NCI-H2081 (cell line): ENCODE results near the gene TRMT13.

Experiments used
- DNase-seq, 2 experiments: peaks; one replicate each; lab custom pipeline; 2025; lab: John Stamatoyannopoulos, UW

TRMT13 gene

GRCh38 chr1:100132566-100133477, at the start of gene TRMT13, which contains the start of gene SASS6:
TRMT13 (plus strand) TSS chr1:100133163; CDS start chr1:100133169, 6 bp downstream.
SASS6 (minus strand) TSS chr1:100132930; CDS start chr1:100132814, 116 bp downstream.
- DNase-seq = peak; percentile 89 to 96

- DNase-seq = no peak
Measured at GRCh38 chr1:100087396-100087795, 45.6 kb upstream of the TRMT13 start.

- no peak for DNase-seq
Measured at GRCh38 chr1:100089082-100089481, 43.9 kb upstream of the TRMT13 start.

- no peak for DNase-seq
Measured at GRCh38 chr1:100090471-100090870, 42.5 kb upstream of the TRMT13 start.

GRCh38 chr1:100100202-100100601, 32.8 kb upstream of the TRMT13 start:
- DNase-seq = no peak

GRCh38 chr1:100101564-100101963, 31.4 kb upstream of the TRMT13 start:
- DNase-seq = no peak

- no peak for DNase-seq
Measured at GRCh38 chr1:100107696-100108095, 25.3 kb upstream of the TRMT13 start.

- no peak for DNase-seq
Measured at GRCh38 chr1:100109554-100110066, 23.4 kb upstream of the TRMT13 start.

- DNase-seq = no peak
Measured at GRCh38 chr1:100115524-100115923, 17.4 kb upstream of the TRMT13 start.

GRCh38 chr1:100122177-100122576, 10.8 kb upstream of the TRMT13 start:
- DNase-seq = no peak

GRCh38 chr1:100127226-100127625, 5.7 kb upstream of the TRMT13 start:
- no peak for DNase-seq

GRCh38 chr1:100130552-100131077, 2.3 kb upstream of the TRMT13 start:
- DNase-seq = no peak

- DNase-seq = no peak
Measured at GRCh38 chr1:100131623-100132022, 1.3 kb upstream of the TRMT13 start.

GRCh38 chr1:100134872-100135271, 1.9 kb downstream of the TRMT13 start:
- no peak for DNase-seq

GRCh38 chr1:100137602-100138001, 4.6 kb downstream of the TRMT13 start:
- no peak for DNase-seq

GRCh38 chr1:100141192-100141591, 8.2 kb downstream of the TRMT13 start:
- DNase-seq = no peak

- no peak for DNase-seq
Measured at GRCh38 chr1:100142343-100142742, 9.4 kb downstream of the TRMT13 start.

- DNase-seq = no peak
Measured at GRCh38 chr1:100145116-100145515, 12.2 kb downstream of the TRMT13 start.

GRCh38 chr1:100146958-100147357, 14.0 kb downstream of the TRMT13 start:
- DNase-seq = no peak

- DNase-seq = no peak
Measured at GRCh38 chr1:100147875-100148274, 14.9 kb downstream of the TRMT13 start.

GRCh38 chr1:100151679-100152078, 18.7 kb downstream of the TRMT13 start:
- no peak for DNase-seq

GRCh38 chr1:100152271-100152670, 19.3 kb downstream of the TRMT13 start:
- DNase-seq = no peak

- no peak for DNase-seq
Measured at GRCh38 chr1:100162881-100163280, 29.9 kb downstream of the TRMT13 start.
